A549 (cell line): Measurements from ENCODE around the gene ZBTB44. TPM values are rescaled to one million over a fixed set of nuclear protein-coding genes. Genes with fewer than 3 reads are reported as not detected.

Source experiments
- ATAC-seq, 2 experiments: fragments of 200-7000 bp in 1 of 2; fragments of >200 bp in 1 of 2; cut with Nextera tagmentation in 1 of 2; cut with Tn5 transposase in 1 of 2; 3 replicates each; pipeline versions ENCODE4 v1.8.0 to v1.9.1; 2018 to 2020; ENCODE audit warnings: mild to moderate bottlenecking in 1 of 2, moderate library complexity in 1 of 2
- CTCF ChIA-PET: fragments of 300-600 bp; sonication (Branson Sonifier 250); formaldehyde crosslinking; extraction: SDS; loops from one replicate; lab custom pipeline; 2021; ENCODE audit warnings: antibody characterized with exemption, inconsistent platforms; lab: Yijun Ruan, JAX
- POLR2A ChIA-PET: fragments of 350-600 bp; formaldehyde crosslinking; extraction: SDS; loops from one replicate; lab custom pipeline; 2021; ENCODE audit warnings: antibody characterized with exemption, inconsistent platforms; lab: Yijun Ruan, JAX
- DNase-seq, 2 experiments: peaks; one replicate each; pipeline versions ENCODE4 v3.0.0 to v3.0.0-alpha.2; 2011 to 2016; ENCODE audit warnings: low read depth in 1 of 2, low spot score in 1 of 2
- FAIRE-seq: peaks from 2 replicates; lab custom pipeline; 2011; peaks lifted over from hg19 to GRCh38; lab: Jason Lieb, UNC
- H3K27ac ChIP-seq, 2 experiments: fragments of >200 bp; sonication (Bioruptor Twin); formaldehyde crosslinking; 3 replicates each; pipeline ENCODE4 v1.5.1; 2016 to 2017
- H3K4me1 ChIP-seq: fragments of >200 bp; sonication (Bioruptor Twin); formaldehyde crosslinking; 3 replicates; pipeline ENCODE4 v1.6.1; 2016
- H3K4me2 ChIP-seq: fragments of >200 bp; sonication (Bioruptor Twin); formaldehyde crosslinking; 3 replicates; pipeline ENCODE4 v1.6.1; 2016
- H3K4me3 ChIP-seq: fragments of >200 bp; sonication (Bioruptor Twin); formaldehyde crosslinking; 3 replicates; pipeline ENCODE4 v1.5.1; 2016
- H3K9me3 ChIP-seq: fragments of >200 bp; sonication (Bioruptor Twin); formaldehyde crosslinking; 3 replicates; pipeline ENCODE4 v1.6.1; 2016
- BHLHE40 ChIP-seq: IDR thresholded peaks from 2 replicates; pipeline ENCODE4 v1.6.1; 2012; ENCODE audit warnings: low read depth, low read length, inconsistent platforms
- CBX2 ChIP-seq: fragments of 200-600 bp; sonication (generic); IDR thresholded peaks from 2 replicates; pipeline ENCODE4 v1.6.1; 2016; ENCODE audit warnings: low read depth, mild to moderate bottlenecking, borderline replicate concordance
- CEBPB ChIP-seq, 2 experiments: fragments of >200 bp in 1 of 2; sonication (Bioruptor Twin) in 1 of 2; formaldehyde crosslinking in 1 of 2; IDR thresholded peaks; 2 replicates each; pipeline ENCODE4 v1.6.1; 2012 to 2016
- CHD4 ChIP-seq: fragments of 200-600 bp; sonication (generic); IDR thresholded peaks from 2 replicates; pipeline ENCODE4 v1.6.1; 2016; ENCODE audit warnings: antibody characterized with exemption, mild to moderate bottlenecking, borderline replicate concordance
- EHF ChIP-seq: fragments of 250-450 bp; sonication (Bioruptor Pico); IDR thresholded peaks from 2 replicates; pipeline ENCODE4 v1.5.0; 2020; ENCODE audit warnings: mild to moderate bottlenecking
- EHMT2 ChIP-seq: fragments of 200-600 bp; sonication (generic); IDR thresholded peaks from 2 replicates; pipeline ENCODE4 v1.6.1; 2016; ENCODE audit warnings: antibody characterized with exemption, low read depth, mild to moderate bottlenecking, moderate library complexity
- FOSB ChIP-seq: fragments of 250-450 bp; sonication (Bioruptor Pico); IDR thresholded peaks from 2 replicates; pipeline ENCODE4 v1.5.0; 2020; ENCODE audit warnings: mild to moderate bottlenecking, moderate library complexity
- FOXS1 ChIP-seq: fragments of 250-450 bp; sonication (Bioruptor Pico); IDR thresholded peaks from 2 replicates; pipeline ENCODE4 v1.5.0; 2020; ENCODE audit warnings: mild to moderate bottlenecking, moderate library complexity
- GATA3 ChIP-seq: IDR thresholded peaks from 2 replicates; pipeline ENCODE4 v1.6.1; 2012; ENCODE audit warnings: borderline replicate concordance
- HDAC2 ChIP-seq: fragments of 200-600 bp; sonication (generic); IDR thresholded peaks from 2 replicates; pipeline ENCODE4 v1.6.1; 2016
- HEYL ChIP-seq: fragments of 250-450 bp; sonication (Bioruptor Pico); IDR thresholded peaks from 2 replicates; pipeline ENCODE4 v1.8.0; 2021; ENCODE audit warnings: mild to moderate bottlenecking, moderate library complexity
- HOXA7 ChIP-seq: fragments of 250-450 bp; sonication (Bioruptor Pico); IDR thresholded peaks from 2 replicates; pipeline ENCODE4 v1.5.0; 2020; ENCODE audit warnings: mild to moderate bottlenecking, moderate library complexity
- HOXB13 ChIP-seq: fragments of 250-450 bp; sonication (Bioruptor Pico); IDR thresholded peaks from 2 replicates; pipeline ENCODE4 v1.5.0; 2020; ENCODE audit warnings: low read depth, mild to moderate bottlenecking, moderate library complexity
- KDM1A ChIP-seq: fragments of 200-600 bp; sonication (generic); IDR thresholded peaks from 2 replicates; pipeline ENCODE4 v1.6.1; 2016; ENCODE audit warnings: low read depth, mild to moderate bottlenecking
- KDM5A ChIP-seq: fragments of 200-600 bp; sonication (generic); IDR thresholded peaks from 2 replicates; pipeline ENCODE4 v1.6.1; 2016; ENCODE audit warnings: antibody characterized with exemption, mild to moderate bottlenecking
- MAFK ChIP-seq: fragments of 450-650 bp; IDR thresholded peaks from 2 replicates; pipeline ENCODE4 v1.6.1; 2014; ENCODE audit not compliant: partially characterized antibody
- MAZ ChIP-seq: fragments of 150-350 bp; IDR thresholded peaks from 2 replicates; pipeline ENCODE4 v1.6.1; 2014; ENCODE audit warnings: antibody characterized with exemption, low read depth, low read length, borderline replicate concordance
- NFE2L2 ChIP-seq: fragments of 150-350 bp; conservative IDR thresholded peaks from 2 replicates; pipeline ENCODE4 v1.6.1; 2014; ENCODE audit warnings: low read length
- NR3C1 ChIP-seq: fragments of >200 bp; sonication (Bioruptor Twin); formaldehyde crosslinking; IDR thresholded peaks from 3 replicates; pipeline ENCODE4 v1.6.1; 2017
- PHF8 ChIP-seq: fragments of 200-600 bp; sonication (generic); IDR thresholded peaks from 2 replicates; pipeline ENCODE4 v1.6.1; 2016; ENCODE audit warnings: low read depth, mild to moderate bottlenecking, antibody characterized with exemption, moderate library complexity, borderline replicate concordance
- RAD21 ChIP-seq, 2 experiments: fragments of >200 bp in 1 of 2; sonication (Bioruptor Twin) in 1 of 2; formaldehyde crosslinking in 1 of 2; IDR thresholded peaks in 1 of 2; conservative IDR thresholded peaks in 1 of 2; 2 replicates in 1 of 2; 3 replicates in 1 of 2; pipeline ENCODE4 v1.6.1; 2012 to 2018; ENCODE audit warnings: inconsistent platforms in 1 of 2
- RCOR1 ChIP-seq: fragments of 150-350 bp; IDR thresholded peaks from 2 replicates; pipeline ENCODE4 v1.6.1; 2014; ENCODE audit warnings: antibody characterized with exemption, low read length, low read depth
- RFX5 ChIP-seq: fragments of 450-650 bp; IDR thresholded peaks from 2 replicates; pipeline ENCODE4 v1.7.1; 2014; ENCODE audit warnings: antibody characterized with exemption, mild to moderate bottlenecking, moderate library complexity
- SMC3 ChIP-seq: fragments of >200 bp; sonication (Bioruptor Twin); formaldehyde crosslinking; IDR thresholded peaks from 3 replicates; pipeline ENCODE4 v1.6.1; 2018; ENCODE audit warnings: inconsistent platforms
- TFCP2L1 ChIP-seq: fragments of 250-450 bp; sonication (Bioruptor Pico); IDR thresholded peaks from 2 replicates; pipeline ENCODE4 v1.5.0; 2021; ENCODE audit warnings: mild to moderate bottlenecking
- TP53 ChIP-seq: fragments of 250-450 bp; sonication (Bioruptor Pico); IDR thresholded peaks from 2 replicates; pipeline ENCODE4 v1.5.0; 2021; ENCODE audit warnings: mild to moderate bottlenecking, moderate library complexity
- ZC3H11A ChIP-seq: fragments of 450-650 bp; IDR thresholded peaks from 2 replicates; pipeline ENCODE4 v1.6.1; 2014; ENCODE audit warnings: antibody characterized with exemption, mild to moderate bottlenecking
- WGBS: methylation state at CpG from one replicate; pipeline ENCODE4 v1.1.6; 2017; ENCODE audit errors: missing lambda C conversion rate; 5-methylcytosine and 5-hydroxymethylcytosine counted together
- polyA plus RNA-seq, 4 experiments: library from polyadenylated mRNA; depleted of rRNA in 3 of 4; stranded (reverse); fragments of >200 nt; fragmentation: RNase III in 1 of 4; extraction: RNeasy Plus Mini Kit Qiagen cat#74134 plus additional on column Dnase treatment in 1 of 4; gene quantifications; 2 replicates in 3 of 4; 3 replicates in 1 of 4; pipeline ENCODE4 v1.2.3, GENCODE V29; 2011 to 2017
- TF ChIP-seq, protein P1 (sequence below): fragments of >200 bp; sonication (Bioruptor Twin); formaldehyde crosslinking; IDR thresholded peaks from 3 replicates; pipeline ENCODE4 v1.6.1; 2016
- TF ChIP-seq, protein P2 (sequence below): IDR thresholded peaks from 2 replicates; pipeline ENCODE4 v1.6.1; 2012
- TF ChIP-seq, protein P3 (sequence below): IDR thresholded peaks from 2 replicates; pipeline ENCODE4 v1.6.1; 2012; ENCODE audit warnings: low read depth, borderline replicate concordance
- TF ChIP-seq, protein P4 (sequence below): fragments of 250-450 bp; sonication (Bioruptor Pico); IDR thresholded peaks from 2 replicates; pipeline ENCODE4 v1.5.0; 2021; ENCODE audit warnings: mild to moderate bottlenecking, moderate library complexity, borderline replicate concordance
- TF ChIP-seq, protein P5 (sequence below): IDR thresholded peaks from 2 replicates; pipeline ENCODE4 v1.6.1; 2012
- TF ChIP-seq, protein P6 (sequence below): fragments of >200 bp; sonication (Bioruptor Twin); formaldehyde crosslinking; IDR thresholded peaks from 2 replicates; pipeline ENCODE4 v1.6.1; 2016
- TF ChIP-seq, protein P7 (sequence below): fragments of 150-350 bp; IDR thresholded peaks from 2 replicates; pipeline ENCODE4 v1.6.1; 2014; ENCODE audit warnings: low read depth, mild to moderate bottlenecking, low read length

Gene ZBTB44
- polyA plus RNA-seq, 2 of the 4 experiments (the other 2 are of a cell fraction) = 6.7 to 16.1 TPM

DNA sequence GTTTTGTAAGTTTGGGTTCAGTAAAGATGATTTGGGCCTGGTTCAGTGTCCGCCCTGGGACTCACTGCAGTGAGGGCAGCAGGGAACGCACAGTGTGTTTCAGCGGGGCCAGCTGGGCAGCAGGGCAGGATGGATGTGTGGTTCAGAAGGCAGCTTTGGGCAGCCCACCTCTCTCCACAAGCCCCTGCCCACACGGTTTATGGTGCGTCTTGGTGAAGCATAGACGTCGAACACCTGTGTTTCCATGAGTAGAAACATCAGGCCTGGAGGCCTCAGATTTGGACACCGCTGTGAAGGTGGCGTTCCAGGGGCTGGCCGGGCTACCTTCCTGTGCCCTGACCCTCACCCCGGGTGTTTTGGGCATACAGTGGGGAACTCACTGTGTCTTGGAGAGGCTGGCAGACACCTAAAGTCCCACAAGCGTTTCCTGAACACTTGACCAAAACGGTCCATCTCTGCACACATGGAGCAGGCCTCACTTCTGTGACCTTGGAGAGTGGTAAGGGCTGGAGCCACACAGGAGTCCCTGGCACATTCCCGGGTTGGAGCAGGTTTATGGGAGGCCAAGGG is 96.1 kb downstream of the ZBTB44 start:
- WGBS = 84% methylated on average over 8 of the region's 14 CpGs
- no peak for ATAC-seq
- DNase-seq = no peak

DNA sequence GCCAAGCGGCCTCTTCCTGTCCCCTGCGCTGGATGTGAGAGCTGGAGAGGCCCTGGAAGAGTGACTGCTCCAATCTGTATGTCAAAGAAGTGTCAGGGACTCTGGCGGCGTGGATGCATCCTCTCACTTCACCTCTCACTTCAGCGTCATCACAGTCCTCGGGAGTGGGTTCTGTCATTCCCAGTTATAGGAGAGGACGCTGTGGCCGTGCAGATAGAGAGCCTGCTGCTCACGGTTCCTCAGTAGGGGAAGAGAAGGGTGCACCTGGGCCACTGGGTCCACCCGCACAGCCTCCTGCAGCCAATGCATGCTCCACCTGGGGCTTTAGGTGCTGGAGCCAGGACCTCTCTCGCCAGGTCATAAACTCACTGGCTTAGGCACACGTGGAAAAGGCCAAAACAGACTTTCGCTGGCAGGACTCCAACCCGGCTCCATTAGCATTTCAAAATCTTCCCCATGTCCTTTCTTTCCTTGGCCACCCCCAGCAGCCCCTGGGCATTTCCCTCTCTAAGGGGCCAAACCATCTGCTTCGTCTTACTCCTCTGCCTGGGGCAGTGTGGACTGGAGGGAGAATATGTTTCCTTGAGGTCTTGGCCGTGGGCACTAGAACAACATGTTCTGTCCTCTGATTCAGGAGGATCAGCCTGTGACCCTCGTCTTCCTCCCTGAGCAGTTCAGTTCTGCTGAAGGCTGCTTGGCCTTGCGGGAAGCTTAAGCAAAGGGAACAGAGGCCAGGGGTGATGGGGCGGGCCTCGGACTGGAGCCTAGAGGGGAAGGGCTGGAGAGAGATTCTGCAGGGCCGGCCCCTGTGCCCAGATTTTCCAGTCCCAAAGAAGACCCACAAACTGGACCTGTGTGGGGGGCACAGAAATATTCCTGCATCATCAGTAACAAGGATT is 97.3 kb downstream of the ZBTB44 start:
- 67% methylated on average over 20 of the region's 21 CpGs for WGBS

More for the DNA sequence above, 96.1 kb downstream of the ZBTB44 start:
- ChIA-PET CTCF (no interaction called here), POLR2A (no interaction called here)
- no peak overlapping the region for H3K27ac ChIP-seq
- TF ChIP-seq BHLHE40 = no peak
- no peak for TF ChIP-seq KDM1A
- TF ChIP-seq, protein P1, sequence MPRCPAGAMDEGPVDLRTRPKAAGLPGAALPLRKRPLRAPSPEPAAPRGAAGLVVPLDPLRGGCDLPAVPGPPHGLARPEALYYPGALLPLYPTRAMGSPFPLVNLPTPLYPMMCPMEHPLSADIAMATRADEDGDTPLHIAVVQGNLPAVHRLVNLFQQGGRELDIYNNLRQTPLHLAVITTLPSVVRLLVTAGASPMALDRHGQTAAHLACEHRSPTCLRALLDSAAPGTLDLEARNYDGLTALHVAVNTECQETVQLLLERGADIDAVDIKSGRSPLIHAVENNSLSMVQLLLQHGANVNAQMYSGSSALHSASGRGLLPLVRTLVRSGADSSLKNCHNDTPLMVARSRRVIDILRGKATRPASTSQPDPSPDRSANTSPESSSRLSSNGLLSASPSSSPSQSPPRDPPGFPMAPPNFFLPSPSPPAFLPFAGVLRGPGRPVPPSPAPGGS = no peak
- TF ChIP-seq KDM5A = no peak
- no peak for TF ChIP-seq HOXA7 (CRISPR knock-in tag)
- TF ChIP-seq, protein P2, sequence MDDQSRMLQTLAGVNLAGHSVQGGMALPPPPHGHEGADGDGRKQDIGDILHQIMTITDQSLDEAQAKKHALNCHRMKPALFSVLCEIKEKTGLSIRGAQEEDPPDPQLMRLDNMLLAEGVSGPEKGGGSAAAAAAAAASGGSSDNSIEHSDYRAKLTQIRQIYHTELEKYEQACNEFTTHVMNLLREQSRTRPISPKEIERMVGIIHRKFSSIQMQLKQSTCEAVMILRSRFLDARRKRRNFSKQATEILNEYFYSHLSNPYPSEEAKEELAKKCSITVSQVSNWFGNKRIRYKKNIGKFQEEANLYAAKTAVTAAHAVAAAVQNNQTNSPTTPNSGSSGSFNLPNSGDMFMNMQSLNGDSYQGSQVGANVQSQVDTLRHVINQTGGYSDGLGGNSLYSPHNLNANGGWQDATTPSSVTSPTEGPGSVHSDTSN = no peak
- TF ChIP-seq ZC3H11A = no peak
- no peak for TF ChIP-seq PHF8
- no peak for TF ChIP-seq FOXS1 (CRISPR knock-in tag)
- no peak for TF ChIP-seq HDAC2
- no peak for TF ChIP-seq TFCP2L1
- TF ChIP-seq CBX2 = no peak
- no peak for TF ChIP-seq CEBPB (IDR thresholded peaks at IDR 0.05)
- no peak for TF ChIP-seq EHF (CRISPR knock-in tag)
- no peak for TF ChIP-seq MAZ
- TF ChIP-seq RFX5 = no peak
- TF ChIP-seq HEYL = no peak
- no peak for TF ChIP-seq HOXB13 (CRISPR knock-in tag)
- no peak for TF ChIP-seq FOSB (CRISPR knock-in tag)
- H3K4me1 ChIP-seq = no peaks in the 10 kb centered on the region
- no peak for FAIRE-seq
- H3K4me3 ChIP-seq = no peak overlapping the region
- H3K4me2 ChIP-seq = no peak overlapping the region
- no peaks in the 10 kb centered on the region for H3K9me3 ChIP-seq

More for the DNA sequence above, 97.3 kb downstream of the ZBTB44 start:
- Histone ChIP-seq H3K27ac (no peak overlapping the region), H3K9me3 (no peaks in the 10 kb centered on the region), H3K4me1 (no peaks in the 10 kb centered on the region), H3K4me3 (no peak overlapping the region), H3K4me2 (no peak overlapping the region)
- DNase-seq (no peak), ATAC-seq (no peak), FAIRE-seq (no peak)
- TF ChIP-seq, protein P3, sequence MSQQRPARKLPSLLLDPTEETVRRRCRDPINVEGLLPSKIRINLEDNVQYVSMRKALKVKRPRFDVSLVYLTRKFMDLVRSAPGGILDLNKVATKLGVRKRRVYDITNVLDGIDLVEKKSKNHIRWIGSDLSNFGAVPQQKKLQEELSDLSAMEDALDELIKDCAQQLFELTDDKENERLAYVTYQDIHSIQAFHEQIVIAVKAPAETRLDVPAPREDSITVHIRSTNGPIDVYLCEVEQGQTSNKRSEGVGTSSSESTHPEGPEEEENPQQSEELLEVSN = no peak
- TF ChIP-seq, protein P4, sequence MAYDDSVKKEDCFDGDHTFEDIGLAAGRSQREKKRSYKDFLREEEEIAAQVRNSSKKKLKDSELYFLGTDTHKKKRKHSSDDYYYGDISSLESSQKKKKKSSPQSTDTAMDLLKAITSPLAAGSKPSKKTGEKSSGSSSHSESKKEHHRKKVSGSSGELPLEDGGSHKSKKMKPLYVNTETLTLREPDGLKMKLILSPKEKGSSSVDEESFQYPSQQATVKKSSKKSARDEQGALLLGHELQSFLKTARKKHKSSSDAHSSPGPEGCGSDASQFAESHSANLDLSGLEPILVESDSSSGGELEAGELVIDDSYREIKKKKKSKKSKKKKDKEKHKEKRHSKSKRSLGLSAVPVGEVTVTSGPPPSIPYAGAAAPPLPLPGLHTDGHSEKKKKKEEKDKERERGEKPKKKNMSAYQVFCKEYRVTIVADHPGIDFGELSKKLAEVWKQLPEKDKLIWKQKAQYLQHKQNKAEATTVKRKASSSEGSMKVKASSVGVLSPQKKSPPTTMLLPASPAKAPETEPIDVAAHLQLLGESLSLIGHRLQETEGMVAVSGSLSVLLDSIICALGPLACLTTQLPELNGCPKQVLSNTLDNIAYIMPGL (CRISPR knock-in tag) = no peak
- TF ChIP-seq EHF (CRISPR knock-in tag) (no peak), FOSB (CRISPR knock-in tag) (no peak), SMC3 (no peak), EHMT2 (no peak), TP53 (CRISPR knock-in tag) (no peak), NFE2L2 (no peak), TFCP2L1 (no peak), GATA3 (no peak), RAD21 (conservative IDR thresholded peaks at IDR 0.05 in 1 of 2, IDR thresholded peaks at IDR 0.05 in 1 of 2) (no peak), RCOR1 (no peak), CHD4 (no peak), MAFK (no peak), NR3C1 (no peak), HDAC2 (no peak)
- TF ChIP-seq, protein P5, sequence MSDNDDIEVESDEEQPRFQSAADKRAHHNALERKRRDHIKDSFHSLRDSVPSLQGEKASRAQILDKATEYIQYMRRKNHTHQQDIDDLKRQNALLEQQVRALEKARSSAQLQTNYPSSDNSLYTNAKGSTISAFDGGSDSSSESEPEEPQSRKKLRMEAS = no peak
- TF ChIP-seq, protein P2 = no peak
- TF ChIP-seq, protein P6, sequence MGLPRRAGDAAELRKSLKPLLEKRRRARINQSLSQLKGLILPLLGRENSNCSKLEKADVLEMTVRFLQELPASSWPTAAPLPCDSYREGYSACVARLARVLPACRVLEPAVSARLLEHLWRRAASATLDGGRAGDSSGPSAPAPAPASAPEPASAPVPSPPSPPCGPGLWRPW = no peak
- TF ChIP-seq, protein P7, sequence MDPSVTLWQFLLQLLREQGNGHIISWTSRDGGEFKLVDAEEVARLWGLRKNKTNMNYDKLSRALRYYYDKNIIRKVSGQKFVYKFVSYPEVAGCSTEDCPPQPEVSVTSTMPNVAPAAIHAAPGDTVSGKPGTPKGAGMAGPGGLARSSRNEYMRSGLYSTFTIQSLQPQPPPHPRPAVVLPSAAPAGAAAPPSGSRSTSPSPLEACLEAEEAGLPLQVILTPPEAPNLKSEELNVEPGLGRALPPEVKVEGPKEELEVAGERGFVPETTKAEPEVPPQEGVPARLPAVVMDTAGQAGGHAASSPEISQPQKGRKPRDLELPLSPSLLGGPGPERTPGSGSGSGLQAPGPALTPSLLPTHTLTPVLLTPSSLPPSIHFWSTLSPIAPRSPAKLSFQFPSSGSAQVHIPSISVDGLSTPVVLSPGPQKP = no peak
- POLR2A ChIA-PET = no interaction called here
- CTCF ChIA-PET = interaction anchor here (0.7 kb wide), 1 partner anchor 53 kb away, joined by 3 read pairs; no protein-coding TSS in a partner anchor
